GM15510 (cell line): ENCODE results near the gene SH3RF3.

Experiments
- POLR2A ChIP-seq: IDR thresholded peaks from 3 replicates; pipeline ENCODE4 v1.6.1; 2011; ENCODE audit warnings: borderline replicate concordance; ENCODE audit not compliant: insufficient read length; ENCODE audit errors: extremely low read depth

SH3RF3 gene

DNA sequence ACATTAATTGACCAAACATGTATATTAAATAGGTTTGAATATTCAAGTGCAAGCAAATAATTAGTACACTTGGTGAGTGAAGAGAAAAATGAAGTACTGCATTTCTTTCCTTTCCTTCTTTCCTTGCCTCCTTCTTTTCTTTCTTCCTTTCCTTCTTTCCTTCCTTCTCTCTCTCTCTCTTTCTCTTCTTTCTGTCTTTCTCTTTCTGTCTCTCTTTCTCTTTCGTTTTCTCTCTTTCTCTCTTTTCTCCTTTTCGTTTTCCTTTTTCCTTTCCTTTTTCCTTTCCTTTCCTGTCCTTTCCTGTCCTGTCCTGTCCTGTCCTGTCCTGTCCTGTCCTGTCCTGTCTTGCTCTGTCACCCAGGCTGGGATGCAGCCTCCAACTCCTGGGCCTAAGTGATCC, 119.6 kb downstream of the SH3RF3 start:
- no peak for TF ChIP-seq POLR2A

DNA sequence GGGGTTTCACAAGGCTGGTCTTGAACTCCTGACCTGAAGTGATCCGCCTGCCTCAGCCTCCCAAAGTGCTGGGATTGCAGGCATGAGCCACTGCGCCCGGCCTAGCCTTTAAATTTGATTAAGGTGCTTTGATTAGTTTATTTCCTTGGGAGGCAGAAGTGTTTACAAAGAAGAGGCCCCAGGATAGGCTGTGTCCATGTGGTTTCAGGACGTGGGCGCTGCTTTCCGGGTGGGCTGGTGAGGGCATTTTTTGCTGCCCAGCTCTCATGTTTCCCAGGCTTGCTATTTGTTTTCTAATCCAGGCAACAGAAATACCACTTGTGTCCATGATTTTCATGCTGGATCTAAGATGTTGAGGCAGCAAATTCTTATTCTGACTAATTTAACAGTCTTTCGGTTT, 124.2 kb downstream of the SH3RF3 start:
- TF ChIP-seq POLR2A: no peak

- TF ChIP-seq POLR2A: no peak
Measured at GRCh38 chr2:109254174-109254904, 125.3 kb downstream of the SH3RF3 start.

GRCh38 chr2:109255654-109256053, 126.6 kb downstream of the SH3RF3 start:
- TF ChIP-seq POLR2A: no peak

DNA sequence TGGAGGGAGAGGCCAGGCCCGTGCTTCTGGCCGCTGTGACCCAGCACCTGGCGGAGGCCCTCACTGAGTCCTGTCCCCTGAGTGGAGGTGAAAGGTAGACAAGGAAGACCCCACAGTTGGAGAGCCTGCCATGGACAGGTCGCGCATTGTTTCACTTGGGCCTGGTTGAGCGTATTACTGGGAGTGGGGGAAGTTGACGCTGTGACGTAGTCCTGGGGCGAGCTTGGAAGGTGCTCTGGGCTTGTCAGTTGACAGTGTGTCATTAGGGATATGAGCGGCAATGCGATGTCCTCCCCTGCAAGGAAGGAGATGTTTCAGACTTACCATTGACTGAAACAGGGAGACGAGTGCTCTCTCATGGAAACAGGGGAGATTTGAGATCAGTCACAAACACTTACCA, 127.1 kb downstream of the SH3RF3 start:
- TF ChIP-seq POLR2A: no peak

GRCh38 chr2:109256921-109257320, 127.9 kb downstream of the SH3RF3 start:
- TF ChIP-seq POLR2A: no peak

- TF ChIP-seq POLR2A: no peak
Measured at GRCh38 chr2:109257653-109258052, 128.6 kb downstream of the SH3RF3 start.

DNA sequence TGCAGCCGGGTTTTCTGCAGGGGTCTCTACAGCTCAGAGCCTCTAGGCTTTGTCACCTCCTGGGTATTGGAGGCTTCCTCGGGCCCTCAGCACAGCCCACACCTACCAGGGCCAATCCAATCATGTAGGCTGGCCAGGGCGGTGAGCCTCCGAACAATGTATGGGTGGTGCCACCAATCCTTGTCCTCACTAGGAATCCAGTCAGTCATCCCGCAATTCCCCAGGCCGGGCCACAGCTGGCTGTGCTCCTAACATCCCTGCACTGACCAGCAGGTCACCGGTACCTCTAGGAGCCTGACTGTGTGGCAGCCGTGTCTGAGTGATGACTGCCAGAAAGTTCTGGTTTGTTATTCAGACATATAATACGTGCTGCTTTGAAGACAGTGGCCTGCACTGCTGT, 129.4 kb downstream of the SH3RF3 start:
- TF ChIP-seq POLR2A: no peak

GRCh38 chr2:109258905-109259540, 130.0 kb downstream of the SH3RF3 start:
- TF ChIP-seq POLR2A: no peak

DNA sequence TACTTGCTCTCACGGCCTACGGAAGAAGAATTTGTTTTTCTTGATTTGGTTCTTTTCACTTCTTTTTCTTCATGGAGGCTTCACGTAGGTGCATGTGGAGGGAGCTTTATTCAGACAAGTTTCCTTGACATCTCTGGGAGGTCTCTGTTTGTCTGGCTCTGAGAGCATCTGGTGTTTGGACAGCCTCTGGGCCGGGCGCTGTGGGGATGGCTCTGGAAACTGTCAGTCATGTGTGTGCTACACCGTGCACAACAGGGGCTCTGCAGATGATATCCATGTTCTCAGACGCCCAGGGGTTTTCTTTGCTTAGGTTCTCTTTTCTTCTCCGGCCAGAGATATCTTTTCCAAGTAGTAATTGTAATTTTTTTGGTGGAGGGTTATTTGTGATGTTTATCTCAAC, 130.7 kb downstream of the SH3RF3 start:
- TF ChIP-seq POLR2A: no peak

GRCh38 chr2:109260116-109260855, 131.3 kb downstream of the SH3RF3 start:
- no peak for TF ChIP-seq POLR2A

DNA sequence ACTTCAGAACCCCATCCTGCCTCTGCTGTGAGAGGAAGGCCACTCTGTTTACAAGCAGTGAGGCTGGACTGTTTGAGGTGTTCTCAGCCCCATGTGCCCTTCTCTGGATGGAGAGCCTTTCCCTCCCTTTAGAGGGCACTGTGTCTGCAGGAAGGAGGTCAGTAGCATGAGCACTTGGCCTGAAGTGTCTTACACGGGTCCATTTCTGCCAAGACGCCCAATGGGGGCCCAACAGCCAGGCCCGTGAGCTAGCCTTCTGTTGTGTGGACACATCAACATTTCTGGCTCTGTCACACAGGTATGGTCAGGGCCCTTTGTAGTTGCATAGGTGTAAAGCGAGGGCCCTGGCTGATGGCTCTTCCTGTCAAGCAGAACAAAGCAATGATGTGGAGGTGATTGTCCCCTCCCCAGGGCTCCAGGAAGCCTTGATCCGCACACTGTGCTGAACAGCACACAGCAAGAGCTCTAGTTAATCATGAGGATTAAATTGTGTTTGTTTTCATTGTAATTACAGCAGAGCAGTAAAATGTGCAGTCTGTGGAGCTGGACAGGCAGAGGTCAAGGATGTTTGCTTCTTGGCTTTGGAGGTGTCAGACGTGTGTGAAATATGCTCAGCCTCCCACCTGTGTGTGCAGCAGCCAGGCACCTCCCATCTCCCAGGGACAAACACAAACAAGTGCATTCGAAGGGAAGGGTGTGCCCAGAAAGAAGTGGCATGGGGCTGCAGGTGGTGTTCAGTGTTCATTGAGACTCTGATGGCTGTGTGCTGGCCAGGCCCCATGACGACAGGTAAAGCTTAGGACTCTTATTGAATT, 132.1 kb downstream of the SH3RF3 start:
- no peak for TF ChIP-seq POLR2A

- TF ChIP-seq POLR2A: no peak
Measured at GRCh38 chr2:109261906-109262631, 133.1 kb downstream of the SH3RF3 start.

DNA sequence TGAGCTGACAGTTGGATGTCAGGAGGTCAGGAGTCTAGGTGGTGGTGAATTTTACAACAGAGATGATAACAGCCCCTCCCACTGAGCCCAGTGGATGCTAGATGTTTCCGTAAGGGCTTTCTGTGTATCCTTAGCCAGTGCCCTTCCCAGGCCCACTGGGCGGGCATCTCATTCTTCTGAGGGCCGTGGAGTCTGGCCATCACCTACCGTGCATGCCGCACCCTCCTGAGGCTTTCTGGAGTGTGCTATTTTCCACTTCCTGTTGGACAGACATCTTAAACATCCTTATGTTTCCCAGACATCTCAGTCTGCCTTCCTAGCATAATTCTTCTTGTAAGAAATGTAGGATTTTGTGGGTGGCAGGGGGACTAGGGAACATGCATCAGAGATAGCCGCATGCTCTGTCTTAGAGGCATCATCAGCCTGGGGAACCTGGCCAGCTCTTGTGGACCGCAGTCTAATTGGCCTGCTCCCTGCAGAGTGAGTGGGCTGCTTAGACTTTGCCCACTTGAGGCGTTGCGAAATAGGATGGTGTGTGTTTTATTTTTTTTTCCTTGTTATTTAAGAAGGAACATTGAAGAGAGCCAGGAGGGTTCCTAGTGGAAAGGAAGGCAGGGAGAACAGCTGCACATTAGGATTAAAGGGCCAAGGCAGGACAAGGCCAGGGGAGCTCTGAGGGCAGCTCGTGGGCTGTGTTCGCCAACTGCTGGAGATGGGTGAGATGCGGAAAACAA, 135.8 kb downstream of the SH3RF3 start:
- TF ChIP-seq POLR2A: no peak

DNA sequence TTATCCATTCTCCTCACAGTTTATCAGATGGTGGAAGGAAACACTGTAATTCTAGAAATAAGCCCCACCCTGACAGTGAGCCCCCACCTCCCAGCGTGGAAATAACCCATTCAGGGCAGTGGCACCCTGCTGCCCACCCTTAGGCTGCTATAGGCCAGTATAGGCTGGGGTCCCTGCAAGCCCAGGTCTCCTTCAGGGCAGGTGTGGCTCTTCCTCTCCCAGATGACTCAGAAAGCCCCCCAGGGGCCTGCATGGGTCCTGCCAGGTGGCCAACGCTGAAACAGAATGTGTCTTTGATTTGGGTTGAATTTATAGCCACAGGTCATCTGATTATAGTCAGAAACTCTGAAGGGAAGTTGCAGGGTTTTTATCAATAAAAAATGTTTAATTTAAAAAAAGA, 136.4 kb downstream of the SH3RF3 start:
- TF ChIP-seq POLR2A: no peak

GRCh38 chr2:109265953-109266352, 136.9 kb downstream of the SH3RF3 start:
- no peak for TF ChIP-seq POLR2A
